ENCODE results near the gene EVA1C. TPM values are rescaled to one million over a fixed set of nuclear protein-coding genes. Genes with fewer than 3 reads are reported as not detected.
"Not testable (repeated sequence)": the region's sequence is repeated elsewhere in the genome, so short reads cannot be mapped to it uniquely, and the experiment has no call there.

The EVA1C gene
- total RNA-seq, 1 donor from 2014 or later, result 7.6 TPM

DNA sequence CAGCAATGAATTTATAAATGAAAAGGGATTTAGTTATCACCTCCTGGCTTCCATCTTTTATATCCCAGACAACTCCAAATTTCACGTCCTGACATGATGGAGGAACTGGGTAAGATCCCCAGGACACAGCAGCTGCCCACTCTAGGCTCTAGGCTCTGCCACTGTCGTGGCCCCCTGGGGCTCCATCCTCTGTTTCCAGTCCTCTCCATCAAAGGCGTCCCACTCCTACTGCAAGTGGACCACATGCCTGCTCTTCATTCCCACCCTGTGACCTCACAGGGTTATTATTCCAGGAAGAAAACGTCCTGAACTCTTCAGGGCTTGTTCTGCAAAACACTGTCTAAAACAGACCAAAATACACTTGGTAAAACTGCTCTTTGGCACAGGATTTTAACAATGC lies 31.6 kb upstream of the EVA1C start:
- Mint-ChIP-seq H3K27me3 (ENCODE audit: insufficient read depth) (no peaks in the 10 kb centered on the region), H3K27ac (no peak overlapping the region), H3K9me3 (no peaks in the 10 kb centered on the region), H3K36me3 (ENCODE audit: low read depth) (peaks cover 38% of the 10 kb centered on the region), H3K4me3 (no peak overlapping the region), H3K4me1 (ENCODE audit: low read depth) (peaks cover 9% of the 10 kb centered on the region)
- DNase-seq (ENCODE audit: low spot score), result no peak
- intact Hi-C loops (cut with micrococcal nuclease), result no loop called here

DNA sequence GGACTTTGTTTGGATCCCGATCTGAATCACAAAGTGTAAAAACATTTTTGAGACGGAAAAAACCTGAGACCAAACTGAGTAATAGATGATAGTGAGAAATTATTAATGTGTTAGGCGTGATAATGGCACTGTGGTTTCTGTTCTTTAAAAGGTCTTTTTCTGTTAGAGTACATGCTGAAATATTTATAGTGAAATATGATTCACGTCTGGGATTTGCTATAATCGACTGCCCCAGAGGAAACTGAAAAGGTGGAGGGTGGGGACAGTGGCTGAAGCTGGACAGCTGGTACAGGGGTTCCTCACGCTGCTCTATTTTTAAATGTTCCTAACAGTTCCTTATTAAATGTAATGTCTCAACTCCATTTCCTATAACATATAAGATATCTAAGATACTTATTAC lies 30.9 kb upstream of the EVA1C start:
- H3K9me3 Mint-ChIP-seq, result no peaks in the 10 kb centered on the region
- DNase-seq (ENCODE audit: low spot score), result no peak
- H3K27ac Mint-ChIP-seq, result no peak overlapping the region
- peaks cover 9% of the 10 kb centered on the region for H3K4me1 Mint-ChIP-seq (ENCODE audit: low read depth)
- intact Hi-C loops (cut with micrococcal nuclease), result no loop called here
- no peaks in the 10 kb centered on the region for H3K27me3 Mint-ChIP-seq (ENCODE audit: insufficient read depth)
- peaks cover 36% of the 10 kb centered on the region for H3K36me3 Mint-ChIP-seq (ENCODE audit: low read depth)
- no peak overlapping the region for H3K4me3 Mint-ChIP-seq

DNA sequence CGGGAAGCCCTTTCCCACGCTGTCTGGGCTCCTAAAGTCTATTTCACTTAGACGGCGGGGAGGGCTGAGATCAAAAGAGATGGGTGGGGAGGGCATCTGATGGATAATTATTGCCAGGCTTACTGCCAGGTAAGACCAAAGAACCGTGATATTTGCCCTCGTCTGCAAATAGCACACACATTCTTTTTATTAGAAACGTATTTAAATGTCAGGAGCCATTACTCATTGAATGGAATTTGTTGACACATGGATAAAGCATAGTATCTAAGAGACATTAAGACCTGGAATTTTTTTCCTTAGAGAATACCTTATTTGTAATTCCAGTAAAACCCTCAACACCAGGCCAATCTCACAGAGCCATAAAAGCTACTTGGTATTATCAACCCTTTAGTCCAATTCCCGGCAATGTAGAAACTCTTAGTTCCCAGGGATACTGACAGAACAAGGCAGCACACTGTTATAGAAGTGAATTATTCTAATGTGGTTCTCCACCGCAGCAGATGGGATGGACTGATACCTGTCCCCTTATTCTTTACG lies 30.3 kb upstream of the EVA1C start:
- H3K9me3 Mint-ChIP-seq, result no peaks in the 10 kb centered on the region
- H3K27me3 Mint-ChIP-seq (ENCODE audit: insufficient read depth), result no peaks in the 10 kb centered on the region
- H3K36me3 Mint-ChIP-seq (ENCODE audit: low read depth), result peaks cover 36% of the 10 kb centered on the region
- no peak overlapping the region for H3K27ac Mint-ChIP-seq
- no peak overlapping the region for H3K4me3 Mint-ChIP-seq
- H3K4me1 Mint-ChIP-seq (ENCODE audit: low read depth), result peaks cover 9% of the 10 kb centered on the region
- intact Hi-C loops (cut with micrococcal nuclease), result no loop called here
- no peak for DNase-seq (ENCODE audit: low spot score)

GRCh38 chr21:32383812-32384211 lies 28.7 kb upstream of the EVA1C start:
- intact Hi-C loops (cut with micrococcal nuclease), result no loop called here
- H3K27ac Mint-ChIP-seq, result no peak overlapping the region
- no peak for DNase-seq (ENCODE audit: low spot score)
- H3K36me3 Mint-ChIP-seq (ENCODE audit: low read depth), result peaks cover 29% of the 10 kb centered on the region
- no peaks in the 10 kb centered on the region for H3K27me3 Mint-ChIP-seq (ENCODE audit: insufficient read depth)
- H3K4me3 Mint-ChIP-seq, result no peak overlapping the region
- no peaks in the 10 kb centered on the region for H3K9me3 Mint-ChIP-seq
- H3K4me1 Mint-ChIP-seq (ENCODE audit: low read depth), result peaks cover 18% of the 10 kb centered on the region

- intact Hi-C loops (cut with micrococcal nuclease), result no loop called here
- peaks cover 34% of the 10 kb centered on the region for H3K36me3 Mint-ChIP-seq (ENCODE audit: low read depth)
- H3K4me1 Mint-ChIP-seq (ENCODE audit: low read depth), result peaks cover 39% of the 10 kb centered on the region
- no peak overlapping the region for H3K4me3 Mint-ChIP-seq
- H3K9me3 Mint-ChIP-seq, result no peaks in the 10 kb centered on the region
- H3K27ac Mint-ChIP-seq, result no peak overlapping the region
- DNase-seq (ENCODE audit: low spot score), result no peak
- H3K27me3 Mint-ChIP-seq (ENCODE audit: insufficient read depth), result no peaks in the 10 kb centered on the region
Observed at GRCh38 chr21:32386195-32386870, 26.2 kb upstream of the EVA1C start.

GRCh38 chr21:32387151-32387550 lies 25.4 kb upstream of the EVA1C start:
- peaks cover 36% of the 10 kb centered on the region for H3K36me3 Mint-ChIP-seq (ENCODE audit: low read depth)

DNA sequence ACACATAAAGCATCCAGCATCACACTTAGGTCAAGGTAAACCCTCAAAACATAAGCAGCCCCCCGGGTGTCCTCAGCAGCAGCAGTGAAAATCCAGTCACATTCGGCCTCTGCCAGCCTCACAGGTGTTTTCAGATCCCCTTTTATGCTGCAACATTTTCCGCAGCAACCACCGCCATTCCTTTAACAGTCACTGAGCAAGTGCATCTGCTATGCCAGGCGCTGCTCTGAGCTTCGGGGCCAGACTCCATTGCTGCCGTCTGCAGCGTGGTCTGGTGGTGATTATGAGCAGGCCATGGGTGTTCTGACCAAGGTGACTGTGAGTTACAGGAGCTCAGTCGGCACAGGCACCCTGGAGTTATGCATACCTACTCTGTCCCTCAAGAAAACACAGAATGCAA lies 24.2 kb upstream of the EVA1C start:
- no peak overlapping the region for H3K27ac Mint-ChIP-seq
- H3K27me3 Mint-ChIP-seq (ENCODE audit: insufficient read depth), result no peaks in the 10 kb centered on the region
- DNase-seq (ENCODE audit: low spot score), result no peak
- no peak overlapping the region for H3K4me3 Mint-ChIP-seq
- peaks cover 28% of the 10 kb centered on the region for H3K36me3 Mint-ChIP-seq (ENCODE audit: low read depth)
- no peaks in the 10 kb centered on the region for H3K9me3 Mint-ChIP-seq
- intact Hi-C loops (cut with micrococcal nuclease), result no loop called here
- peaks cover 50% of the 10 kb centered on the region for H3K4me1 Mint-ChIP-seq (ENCODE audit: low read depth)

More at GRCh38 chr21:32387151-32387550, 25.4 kb upstream of the EVA1C start:
- H3K27ac Mint-ChIP-seq, result no peak overlapping the region
- H3K4me3 Mint-ChIP-seq, result no peak overlapping the region
- intact Hi-C loops (cut with micrococcal nuclease), result no loop called here
- no peaks in the 10 kb centered on the region for H3K27me3 Mint-ChIP-seq (ENCODE audit: insufficient read depth)
- peaks cover 48% of the 10 kb centered on the region for H3K4me1 Mint-ChIP-seq (ENCODE audit: low read depth)
- no peaks in the 10 kb centered on the region for H3K9me3 Mint-ChIP-seq
- no peak for DNase-seq (ENCODE audit: low spot score)

- H3K4me1 Mint-ChIP-seq (ENCODE audit: low read depth), result peaks cover 62% of the 10 kb centered on the region
Observed at GRCh38 chr21:32389337-32390015, 23.0 kb upstream of the EVA1C start.

GRCh38 chr21:32390537-32391224 lies 21.8 kb upstream of the EVA1C start:
- H3K9me3 Mint-ChIP-seq; H3K27me3 Mint-ChIP-seq (ENCODE audit: insufficient read depth); DNase-seq (ENCODE audit: low spot score); H3K27ac Mint-ChIP-seq; intact Hi-C loops (cut with micrococcal nuclease): not testable (repeated sequence)
- Mint-ChIP-seq H3K4me1 (ENCODE audit: low read depth) (peaks cover 55% of the 10 kb centered on the region), H3K36me3 (ENCODE audit: low read depth) (peaks cover 16% of the 10 kb centered on the region), H3K4me3 (peak overlapping the region; percentile 47)

More at GRCh38 chr21:32389337-32390015, 23.0 kb upstream of the EVA1C start:
- intact Hi-C loops (cut with micrococcal nuclease), result no loop called here
- Mint-ChIP-seq H3K4me3 (peak overlapping the region; percentile 12), H3K9me3 (no peaks in the 10 kb centered on the region), H3K36me3 (ENCODE audit: low read depth) (peaks cover 19% of the 10 kb centered on the region), H3K27me3 (ENCODE audit: insufficient read depth) (no peaks in the 10 kb centered on the region), H3K27ac (peak overlapping the region; percentile 2)
- no peak for DNase-seq (ENCODE audit: low spot score)

GRCh38 chr21:32391755-32392154 lies 20.8 kb upstream of the EVA1C start:
- H3K4me1 Mint-ChIP-seq (ENCODE audit: low read depth), result peaks cover 54% of the 10 kb centered on the region
- no peaks in the 10 kb centered on the region for H3K9me3 Mint-ChIP-seq
- H3K4me3 Mint-ChIP-seq, result peak overlapping the region; percentile 91
- no peak overlapping the region for H3K27ac Mint-ChIP-seq
- H3K36me3 Mint-ChIP-seq (ENCODE audit: low read depth), result peaks cover 16% of the 10 kb centered on the region
- intact Hi-C loops (cut with micrococcal nuclease), result no loop called here
- peaks cover 3% of the 10 kb centered on the region for H3K27me3 Mint-ChIP-seq (ENCODE audit: insufficient read depth)
- DNase-seq (ENCODE audit: low spot score), result no peak

GRCh38 chr21:32392299-32392879 lies 20.1 kb upstream of the EVA1C start:
- peak overlapping the region; percentile 21 for H3K27ac Mint-ChIP-seq

GRCh38 chr21:32392880-32393676 lies 19.4 kb upstream of the EVA1C start, which contains the start of gene URB1:
Gene URB1 (minus strand): TSS chr21:32393012. CDS start chr21:32392910, 102 bp downstream.
- H3K4me1 Mint-ChIP-seq (ENCODE audit: low read depth), result peaks cover 48% of the 10 kb centered on the region
- intact Hi-C loops (cut with micrococcal nuclease), result loop anchor here (1.0 kb wide), 8 partner anchors 18 to 379 kb away; partner anchors contain the start of genes CFAP298 and MIS18A
- H3K4me3 Mint-ChIP-seq, result peak within 1 kb of the TSS; percentile 91
- H3K9me3 Mint-ChIP-seq, result no peaks in the 10 kb centered on the region
- peak within 1 kb of the TSS; percentile 88 for H3K27ac Mint-ChIP-seq
- DNase-seq (ENCODE audit: low spot score), result peak; percentile 89
- peaks cover 16% of the 10 kb centered on the region for H3K36me3 Mint-ChIP-seq (ENCODE audit: low read depth)
- H3K27me3 Mint-ChIP-seq (ENCODE audit: insufficient read depth), result peaks cover 3% of the 10 kb centered on the region

More at GRCh38 chr21:32392299-32392879, 20.1 kb upstream of the EVA1C start:
- Mint-ChIP-seq H3K4me3 (peak overlapping the region; percentile 91), H3K27me3 (ENCODE audit: insufficient read depth) (peaks cover 3% of the 10 kb centered on the region), H3K4me1 (ENCODE audit: low read depth) (peaks cover 54% of the 10 kb centered on the region), H3K9me3 (no peaks in the 10 kb centered on the region), H3K36me3 (ENCODE audit: low read depth) (peaks cover 16% of the 10 kb centered on the region)
- no peak for DNase-seq (ENCODE audit: low spot score)
- intact Hi-C loops (cut with micrococcal nuclease), result no loop called here

All from activated T-helper 1 cell treated with anti-CD3 and anti-CD28 coated beads, Interleukin-12 subunit alpha, Interleukin-12 subunit beta, Interleukin-2, Interleukin-4 antibody, amounts not matched to agents 30 ng/mL and 10 ng/mL and 1 ng/mL, durations not matched to agents 14 hours and 24 hours and 36 hours (primary cell).